Measurements from ENCODE around the gene DMRT3. TPM values are rescaled to one million over a fixed set of nuclear protein-coding genes. Genes with fewer than 3 reads are reported as not detected.
"Not testable (repeated sequence)": the region's sequence is repeated elsewhere in the genome, so short reads cannot be mapped to it uniquely, and the experiment has no call there.

The DMRT3 gene
- total RNA-seq, 2 donors from 2014 or later, result not detected

- DNase-seq, result no peak
- ATAC-seq, result no peak
- intact Hi-C loops (cut with DNase I), result no loop called here
Observed at GRCh38 chr9:994005-994404, 17.6 kb downstream of the DMRT3 start.

DNA sequence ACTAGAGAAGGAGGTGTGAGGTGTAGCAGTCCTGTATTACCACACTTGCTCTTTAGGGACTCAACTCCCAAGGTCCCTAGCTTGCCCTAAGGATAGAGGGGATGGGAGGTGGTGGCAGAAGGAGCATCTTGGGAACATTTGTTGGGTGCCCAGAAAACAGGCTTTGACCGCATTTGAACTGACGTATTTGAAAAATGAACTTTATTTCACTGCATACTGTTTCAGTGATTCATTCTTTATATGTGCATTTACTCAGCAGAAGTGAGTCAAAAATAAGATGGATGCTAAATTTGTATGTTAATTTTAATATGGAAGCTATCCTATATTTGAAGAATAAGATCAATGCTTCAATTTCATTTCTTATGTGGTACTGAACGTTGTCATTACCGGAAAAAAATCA lies 18.7 kb downstream of the DMRT3 start:
- intact Hi-C loops (cut with DNase I), result no loop called here
- ATAC-seq, result no peak

DNA sequence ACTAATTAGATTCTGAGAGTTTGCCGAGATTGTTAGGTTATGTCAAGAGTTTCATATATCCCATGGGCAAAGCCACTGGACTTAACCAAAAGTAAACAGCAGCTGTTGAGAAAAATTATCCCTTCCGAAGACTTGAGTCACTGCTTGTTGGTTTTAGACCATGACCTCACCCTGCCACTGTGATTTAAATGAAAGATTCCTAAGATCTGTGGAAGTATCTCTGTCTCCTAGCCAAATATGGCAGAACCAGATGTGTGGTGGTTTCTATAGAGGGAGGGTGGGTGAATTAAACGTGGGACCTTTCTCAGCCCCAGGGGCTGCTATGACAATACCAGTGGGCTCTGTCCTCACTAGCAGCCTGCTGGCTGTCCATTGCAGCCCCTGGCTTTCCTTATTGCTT lies 19.3 kb downstream of the DMRT3 start:
- DNase-seq (no peak), ATAC-seq (no peak)
- intact Hi-C loops (cut with DNase I), result no loop called here

More for the DNA sequence above, 18.7 kb downstream of the DMRT3 start:
- no peak for DNase-seq

GRCh38 chr9:998299-999110 lies 22.1 kb downstream of the DMRT3 start:
- intact Hi-C loops (cut with DNase I); DNase-seq; ATAC-seq: not testable (repeated sequence)

- DNase-seq (no peak), ATAC-seq (no peak)
- intact Hi-C loops (cut with DNase I), result loop anchor here in 1 of 2 donors (5.0 to 10.0 kb wide), 2 partner anchors 110 to 657 kb away; no protein-coding TSS in a partner anchor
Observed at GRCh38 chr9:1001838-1002237, 25.4 kb downstream of the DMRT3 start.

- intact Hi-C loops (cut with DNase I), result loop anchor here in 1 of 2 donors (5.0 to 10.0 kb wide), 2 partner anchors 110 to 658 kb away; no protein-coding TSS in a partner anchor
- no peak for ATAC-seq
- no peak for DNase-seq
Observed at GRCh38 chr9:1002678-1003077, 26.2 kb downstream of the DMRT3 start.

- no peak for DNase-seq
- ATAC-seq, result peak in 1 of 2 donors; percentile 49
- intact Hi-C loops (cut with DNase I), result loop anchor here (5.0 to 10.0 kb wide), 2 partner anchors 658 to 660 kb away; no protein-coding TSS in a partner anchor
Observed at GRCh38 chr9:1005043-1005667, 28.7 kb downstream of the DMRT3 start.

GRCh38 chr9:1007312-1007711 lies 30.9 kb downstream of the DMRT3 start:
- DNase-seq (no peak), ATAC-seq (no peak)
- intact Hi-C loops (cut with DNase I), result loop anchor here (5.0 to 10.0 kb wide), 2 partner anchors 660 to 663 kb away; no protein-coding TSS in a partner anchor

- intact Hi-C loops (cut with DNase I), result loop anchor here (2.0 to 10.0 kb wide), 3 partner anchors 115 to 663 kb away; no protein-coding TSS in a partner anchor
- ATAC-seq (no peak), DNase-seq (no peak)
Observed at GRCh38 chr9:1008216-1008615, 31.8 kb downstream of the DMRT3 start.

GRCh38 chr9:1009101-1009707 lies 32.7 kb downstream of the DMRT3 start:
- ATAC-seq, result peak; percentile 96 to 97
- intact Hi-C loops (cut with DNase I), result loop anchor here (2.0 to 10.0 kb wide), 3 partner anchors 116 to 664 kb away; no protein-coding TSS in a partner anchor
- peak; percentile 77 for DNase-seq

DNA sequence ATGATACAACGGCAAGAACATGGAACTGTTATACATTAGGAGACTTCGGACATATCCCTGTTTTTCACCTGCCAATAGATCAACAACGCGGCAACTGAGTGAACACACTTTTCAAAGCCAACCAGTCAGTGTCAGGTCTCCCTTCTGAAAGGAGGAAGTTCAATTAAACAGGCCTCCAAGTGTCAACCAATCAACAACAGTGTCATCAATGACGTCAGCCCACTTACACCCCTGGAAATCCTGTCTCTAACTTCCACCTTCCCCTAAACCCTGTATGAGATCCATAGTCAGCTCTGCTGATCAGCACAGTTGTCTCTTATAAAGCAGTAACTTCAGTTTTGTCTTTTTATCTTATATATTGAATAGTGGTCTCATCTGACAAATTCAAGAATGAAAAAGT lies 36.6 kb downstream of the DMRT3 start:
- ATAC-seq, result no peak
- DNase-seq, result no peak
- intact Hi-C loops (cut with DNase I), result no loop called here

DNA sequence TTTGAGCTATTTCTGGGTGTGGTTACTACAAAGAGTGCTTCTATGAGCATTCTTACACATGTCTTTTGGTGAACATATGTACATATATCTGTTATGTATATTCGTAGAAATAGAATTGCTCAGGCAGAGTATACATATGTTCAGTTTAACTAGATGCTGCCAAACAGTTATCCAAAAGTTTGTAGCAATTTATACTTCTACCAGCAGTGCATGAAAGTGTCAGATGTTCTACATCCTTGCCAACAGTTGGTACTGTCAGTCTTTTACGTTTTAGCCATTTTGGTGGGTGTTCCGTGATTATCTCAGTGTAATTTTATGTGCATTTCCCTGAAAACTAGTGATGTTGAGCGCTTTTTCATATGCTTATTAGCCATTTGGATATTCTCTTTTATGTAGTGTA lies 37.8 kb downstream of the DMRT3 start:
- ATAC-seq (no peak), DNase-seq (no peak)
- intact Hi-C loops (cut with DNase I), result no loop called here

DNA sequence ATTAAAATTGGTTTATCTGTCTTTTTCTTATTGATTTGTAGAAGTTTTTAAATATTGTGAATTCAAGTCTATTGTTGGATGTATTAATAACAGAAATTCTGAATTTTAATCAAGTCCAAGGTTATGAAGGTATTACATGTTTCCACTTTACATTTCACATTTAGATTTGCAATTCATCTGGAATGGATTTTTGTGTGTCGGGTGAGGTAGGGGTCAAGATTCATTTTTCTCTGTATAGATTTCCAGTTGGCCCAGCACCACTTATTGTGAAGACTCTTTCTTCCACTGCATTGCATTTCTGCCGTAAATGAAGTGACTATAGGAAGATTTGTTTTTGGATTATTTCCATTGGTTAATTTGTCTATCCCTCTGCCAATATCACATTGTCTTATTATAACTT lies 38.2 kb downstream of the DMRT3 start:
- intact Hi-C loops (cut with DNase I), result no loop called here
- no peak for ATAC-seq
- no peak for DNase-seq

GRCh38 chr9:1018121-1018520 lies 41.7 kb downstream of the DMRT3 start:
- intact Hi-C loops (cut with DNase I), result no loop called here
- no peak for DNase-seq
- peak in 1 of 2 donors; percentile 65 for ATAC-seq

- no peak for DNase-seq
- no peak for ATAC-seq
- intact Hi-C loops (cut with DNase I), result no loop called here
Observed at GRCh38 chr9:1024112-1024511, 47.7 kb downstream of the DMRT3 start.

DNA sequence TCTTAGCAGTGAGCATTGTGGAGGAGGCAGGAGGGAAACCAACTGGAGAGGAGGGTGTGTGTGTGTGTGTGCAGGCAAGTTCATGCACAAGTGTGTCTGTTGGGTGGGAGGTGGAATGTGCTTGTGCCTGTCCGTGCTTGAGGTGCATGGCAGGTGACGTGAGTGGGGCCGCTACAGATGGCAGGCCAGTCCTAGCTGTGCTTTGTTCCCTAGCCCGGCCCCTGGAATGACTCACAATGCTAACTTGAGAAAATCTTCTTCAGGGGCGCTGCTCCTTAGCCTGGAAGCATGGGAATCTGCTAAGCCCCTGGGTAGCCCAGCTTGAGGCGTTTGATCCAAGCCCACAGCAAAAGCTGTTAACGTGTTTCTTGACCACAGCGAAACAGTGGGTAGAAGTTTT lies 48.7 kb downstream of the DMRT3 start:
- intact Hi-C loops (cut with DNase I), result no loop called here
- DNase-seq, result no peak
- ATAC-seq, result no peak

- ATAC-seq (no peak), DNase-seq (no peak)
- intact Hi-C loops (cut with DNase I), result no loop called here
Observed at GRCh38 chr9:1026219-1026618, 49.8 kb downstream of the DMRT3 start.

DNA sequence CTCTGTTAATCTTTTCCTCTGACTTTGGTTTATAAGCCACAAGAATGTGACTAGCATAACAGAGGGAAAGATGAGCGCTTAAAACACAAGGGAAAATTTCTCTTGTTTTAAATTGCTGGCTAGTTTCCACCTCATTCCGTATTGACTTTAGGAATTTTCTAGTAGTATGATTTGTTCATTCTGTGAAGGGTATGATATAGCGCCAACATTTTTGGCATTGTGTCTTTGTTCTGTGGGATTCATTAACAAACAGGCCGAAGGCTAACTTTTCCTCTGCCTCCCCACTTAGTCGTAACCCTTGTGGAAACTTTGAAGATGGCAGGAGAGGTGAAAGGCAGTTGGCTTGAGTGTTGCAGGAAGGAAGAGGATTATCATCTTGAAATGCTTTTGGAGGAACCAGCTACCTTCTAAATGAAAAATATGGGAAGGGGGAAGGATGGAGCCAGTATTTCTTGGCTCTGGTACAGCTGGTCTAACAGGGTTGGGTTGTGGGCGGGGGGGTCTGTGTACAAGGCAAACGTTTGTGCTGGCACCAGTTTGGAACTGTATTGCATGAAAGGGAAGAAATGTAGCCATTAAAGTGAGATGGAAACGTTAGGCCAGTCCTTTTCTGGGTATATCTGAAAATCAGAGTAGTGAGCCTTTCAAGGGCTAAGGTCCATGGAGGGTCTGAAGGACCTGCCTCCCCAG lies 52.2 kb downstream of the DMRT3 start:
- intact Hi-C loops (cut with DNase I), result no loop called here
- no peak for DNase-seq

DNA sequence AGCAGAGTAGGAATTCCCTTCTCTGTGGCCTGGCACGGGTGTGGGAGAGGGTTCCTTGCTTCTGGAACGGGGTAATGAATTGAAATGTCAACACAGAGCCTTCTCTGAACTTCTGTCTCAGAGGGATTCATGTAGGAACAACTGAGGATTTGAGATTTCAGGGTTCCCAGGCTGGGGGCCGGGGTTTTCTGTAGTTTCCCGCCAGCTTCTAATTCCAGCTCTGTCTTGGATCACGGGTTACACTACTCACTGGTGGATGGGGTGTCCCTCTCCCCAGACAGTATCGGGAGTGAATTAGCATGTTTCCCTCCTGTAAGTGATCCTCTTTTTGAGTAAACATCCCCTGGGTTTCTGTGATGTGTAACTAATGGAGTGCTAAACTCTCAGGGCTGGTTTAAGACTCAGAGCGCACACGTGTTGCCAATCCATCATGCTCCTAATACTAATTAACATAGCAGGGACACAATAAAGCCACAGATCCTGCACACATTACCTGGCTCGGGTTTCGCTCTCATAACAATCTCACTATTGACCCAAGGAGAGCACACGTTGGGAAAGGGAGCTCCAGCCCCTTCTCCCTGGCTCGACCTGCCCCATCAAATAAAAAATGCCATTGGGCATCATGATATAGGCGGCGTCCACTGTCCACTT lies 55.6 kb downstream of the DMRT3 start:
- ATAC-seq (no peak), DNase-seq (no peak)
- intact Hi-C loops (cut with DNase I), result no loop called here

More for the DNA sequence above, 52.2 kb downstream of the DMRT3 start:
- ATAC-seq, result no peak
